HG03432 (cell line): ENCODE measurements around the gene ZNF766.
A peak's percentile ranks its signal among the peaks of the same experiment; 100 is the strongest.
"Not testable (repeated sequence)": the region's sequence is repeated elsewhere in the genome, so short reads cannot be mapped to it uniquely, and the experiment has no call there.

Source experiments
- ATAC-seq: cut with Tn5 transposase; IDR thresholded peaks from one replicate; pipeline ENCODE4 v1.9.1; 2021; ENCODE audit warnings: mild to moderate bottlenecking, moderate library complexity; ENCODE audit not compliant: unreplicated experiment

ZNF766 gene

GRCh38 chr19:52269338-52270261, at the start of gene ZNF766:
ZNF766 (plus strand) TSS chr19:52269587; CDS start chr19:52269614, 27 bp downstream.
- peak; percentile 99 for ATAC-seq

- no peak for ATAC-seq
Measured at GRCh38 chr19:52219611-52220010, 49.8 kb upstream of the ZNF766 start.

GRCh38 chr19:52221031-52221430, 48.4 kb upstream of the ZNF766 start:
- ATAC-seq = no peak

GRCh38 chr19:52221831-52222375, 47.5 kb upstream of the ZNF766 start:
- no peak for ATAC-seq

- ATAC-seq = no peak
Measured at GRCh38 chr19:52224211-52224610, 45.2 kb upstream of the ZNF766 start.

GRCh38 chr19:52226652-52227051, 42.7 kb upstream of the ZNF766 start:
- no peak for ATAC-seq

GRCh38 chr19:52227196-52227940, 42.0 kb upstream of the ZNF766 start:
- no peak for ATAC-seq

GRCh38 chr19:52227980-52228379, 41.4 kb upstream of the ZNF766 start:
- no peak for ATAC-seq

GRCh38 chr19:52229524-52229923, 39.9 kb upstream of the ZNF766 start:
- ATAC-seq = no peak

- no peak for ATAC-seq
Measured at GRCh38 chr19:52230685-52231084, 38.7 kb upstream of the ZNF766 start.

GRCh38 chr19:52231154-52231910, 38.1 kb upstream of the ZNF766 start:
- no peak for ATAC-seq

GRCh38 chr19:52234406-52234805, 35.0 kb upstream of the ZNF766 start:
- no peak for ATAC-seq

GRCh38 chr19:52237197-52237596, 32.2 kb upstream of the ZNF766 start:
- no peak for ATAC-seq

GRCh38 chr19:52237771-52238400, 31.5 kb upstream of the ZNF766 start:
- no peak for ATAC-seq

- no peak for ATAC-seq
Measured at GRCh38 chr19:52244021-52244420, 25.4 kb upstream of the ZNF766 start.

- no peak for ATAC-seq
Measured at GRCh38 chr19:52248241-52248640, 21.1 kb upstream of the ZNF766 start.

- ATAC-seq = no peak
Measured at GRCh38 chr19:52258426-52258825, 11.0 kb upstream of the ZNF766 start.

- not testable (repeated sequence) for ATAC-seq
Measured at GRCh38 chr19:52265556-52265955, 3.8 kb upstream of the ZNF766 start.

GRCh38 chr19:52270266-52270885, 989 bp downstream of the ZNF766 start:
- peak; percentile 3 for ATAC-seq

GRCh38 chr19:52273301-52273700, 3.9 kb downstream of the ZNF766 start:
- ATAC-seq = no peak
